GM12891 (cell line): ENCODE results near the gene IRX4.

Source experiments
- DNase-seq: peaks from one replicate; pipeline ENCODE4 v3.0.0; 2011; ENCODE audit warnings: low spot score; ENCODE audit not compliant: insufficient read length
- FAIRE-seq: peaks from 2 replicates; lab custom pipeline; 2011; peaks lifted over from hg19 to GRCh38; lab: Jason Lieb, UNC
- PAX5 ChIP-seq: IDR thresholded peaks from 2 replicates; pipeline ENCODE4 v1.6.1; 2011; ENCODE audit warnings: low read length, moderate library complexity, mild to moderate bottlenecking; ENCODE audit not compliant: insufficient read depth, severe bottlenecking
- POLR2A ChIP-seq: IDR thresholded peaks from 2 replicates; pipeline ENCODE4 v1.6.1; 2011; ENCODE audit warnings: low read depth, low read length, control low read depth
- POLR2AphosphoS5 ChIP-seq: IDR thresholded peaks from 2 replicates; pipeline ENCODE4 v1.6.1; 2011; ENCODE audit warnings: low read depth, low read length, control low read depth
- POU2F2 ChIP-seq: IDR thresholded peaks from 2 replicates; pipeline ENCODE4 v1.6.1; 2011; ENCODE audit warnings: low read depth, mild to moderate bottlenecking, control low read depth, low read length, moderate library complexity
- SPI1 ChIP-seq: IDR thresholded peaks from 2 replicates; pipeline ENCODE4 v1.6.1; 2011; ENCODE audit warnings: low read depth, low read length, control low read depth
- TAF1 ChIP-seq: IDR thresholded peaks from 2 replicates; pipeline ENCODE4 v1.6.1; 2011; ENCODE audit warnings: low read depth, low read length, control low read depth

The IRX4 gene

GRCh38 chr5:1860021-1860610, 22.6 kb downstream of the IRX4 start:
- TF ChIP-seq POLR2AphosphoS5 (no peak), TAF1 (no peak), POU2F2 (no peak), POLR2A (no peak)
- FAIRE-seq (no peak), DNase-seq (no peak)

GRCh38 chr5:1859099-1859498, 23.6 kb downstream of the IRX4 start:
- FAIRE-seq (no peak), DNase-seq (no peak)
- TF ChIP-seq TAF1 (no peak), PAX5 (no peak), POLR2AphosphoS5 (no peak)

GRCh38 chr5:1858436-1858835, 24.3 kb downstream of the IRX4 start:
- FAIRE-seq: no peak
- no peak for DNase-seq
- TF ChIP-seq POLR2AphosphoS5 (no peak), POLR2A (no peak), POU2F2 (no peak), PAX5 (no peak), TAF1 (no peak), SPI1 (no peak)

- FAIRE-seq (no peak), DNase-seq (no peak)
- no peak for TF ChIP-seq POLR2A
These were observed 25.5 kb downstream of the IRX4 start for GRCh38 chr5:1857256-1857600.

GRCh38 chr5:1856596-1857255, 26.0 kb downstream of the IRX4 start:
- TF ChIP-seq POU2F2: no peak
- no peak for TF ChIP-seq POLR2AphosphoS5
- no peak for TF ChIP-seq POLR2A
- no peak for TF ChIP-seq PAX5
- TF ChIP-seq TAF1: no peak
- TF ChIP-seq SPI1: no peak
- FAIRE-seq (no peak), DNase-seq (no peak)

- DNase-seq (no peak), FAIRE-seq (no peak)
- TF ChIP-seq PAX5 (no peak), SPI1 (no peak), TAF1 (no peak), POLR2AphosphoS5 (no peak), POLR2A (no peak), POU2F2 (no peak)
These were observed 27.1 kb downstream of the IRX4 start for GRCh38 chr5:1855596-1855995.

- TF ChIP-seq SPI1 (no peak), POLR2A (no peak), PAX5 (no peak), POU2F2 (no peak), POLR2AphosphoS5 (no peak), TAF1 (no peak)
- DNase-seq (no peak), FAIRE-seq (no peak)
These were observed 27.6 kb downstream of the IRX4 start for GRCh38 chr5:1855075-1855474.

- TF ChIP-seq PAX5 (no peak), POLR2A (no peak), TAF1 (no peak), POU2F2 (no peak), POLR2AphosphoS5 (no peak), SPI1 (no peak)
- no peak for DNase-seq
- FAIRE-seq: no peak
These were observed 29.2 kb downstream of the IRX4 start for GRCh38 chr5:1853531-1853930.

GRCh38 chr5:1852324-1852947, 30.3 kb downstream of the IRX4 start:
- FAIRE-seq: no peak
- no peak for DNase-seq
- TF ChIP-seq POLR2AphosphoS5: no peak

- FAIRE-seq (no peak), DNase-seq (no peak)
These were observed 31.3 kb downstream of the IRX4 start for GRCh38 chr5:1851290-1851934.

More at GRCh38 chr5:1851290-1851934, 31.3 kb downstream of the IRX4 start:
- TF ChIP-seq TAF1 (no peak), POLR2A (no peak)
